Activated T-helper 2 cell treated with anti-CD3 and anti-CD28 coated beads, Interferon-gamma antibody, Interleukin-2, Interleukin-4, amounts not matched to agents 10 μg/mL and 5 μg/mL and 100 μg/mL, durations not matched to agents 14 hours and 24 hours and 36 hours (primary cell): ENCODE measurements around the gene IL22RA1. TPM values are rescaled to one million over a fixed set of nuclear protein-coding genes. Genes with fewer than 3 reads are reported as not detected.

Source experiments
- DNase-seq: peaks from one replicate; pipeline ENCODE4 v3.0.0; 2021; ENCODE audit warnings: low spot score
- H3K27ac Mint-ChIP-seq: one replicate; pipeline ENCODE4 v1.8.0; 2021; ENCODE audit warnings: mixed read lengths
- H3K27me3 Mint-ChIP-seq: one replicate; pipeline ENCODE4 v1.8.0; 2021; ENCODE audit warnings: low read depth, mixed read lengths
- H3K36me3 Mint-ChIP-seq: one replicate; pipeline ENCODE4 v1.8.0; 2021; ENCODE audit warnings: low read depth, mixed read lengths
- H3K4me1 Mint-ChIP-seq: one replicate; pipeline ENCODE4 v1.8.0; 2021; ENCODE audit warnings: low read depth, mixed read lengths
- H3K4me3 Mint-ChIP-seq: one replicate; pipeline ENCODE4 v1.8.0; 2021; ENCODE audit warnings: low read depth, mild to moderate bottlenecking, moderate library complexity, mixed read lengths
- H3K9me3 Mint-ChIP-seq: one replicate; pipeline ENCODE4 v1.8.0; 2021; ENCODE audit warnings: mixed read lengths
- intact Hi-C: fragments of 100-400 bp; cut with micrococcal nuclease; formaldehyde crosslinking; loops from one replicate; pipeline ENCODE4 v1.15.1; 2023
- total RNA-seq: library from RNA; stranded (reverse); gene quantifications from 2 replicates; pipeline ENCODE4 v1.2.3, GENCODE V29; 2022

IL22RA1 gene
- total RNA-seq, 1 donor from 2014 or later: not detected

DNA sequence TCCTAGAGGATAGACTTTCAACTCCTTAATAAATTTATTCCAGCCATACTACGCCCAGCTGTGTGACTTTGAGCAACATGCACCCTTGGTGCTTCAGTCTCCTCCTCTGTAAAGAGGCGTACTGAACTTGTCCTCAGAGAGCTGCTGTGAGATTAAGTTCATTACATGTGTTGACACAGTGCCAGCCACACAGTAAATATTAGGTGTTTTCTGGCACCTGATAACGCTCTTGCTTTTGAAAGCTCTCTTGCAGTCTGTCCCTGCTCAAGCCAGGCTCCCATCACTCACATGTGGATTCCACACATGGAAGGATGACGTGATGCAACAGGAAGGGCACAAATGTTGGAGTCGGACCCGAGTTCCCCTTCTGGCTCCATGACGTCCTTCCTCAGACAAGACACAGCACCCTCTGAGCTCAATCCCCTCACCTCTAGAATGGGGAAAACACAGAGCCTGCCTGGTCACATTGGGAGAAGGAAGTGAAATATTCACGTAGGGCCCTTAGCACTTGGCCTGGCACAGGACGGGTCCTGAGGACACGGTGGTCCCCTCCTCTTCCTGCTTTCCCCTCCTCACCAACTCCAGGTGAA, 36.4 kb upstream of the IL22RA1 start:
- no peaks in the 10 kb centered on the region for H3K36me3 Mint-ChIP-seq
- no peak overlapping the region for H3K4me3 Mint-ChIP-seq
- H3K27me3 Mint-ChIP-seq: peaks cover under 1% of the 10 kb centered on the region
- H3K4me1 Mint-ChIP-seq: no peaks in the 10 kb centered on the region
- intact Hi-C loops: no loop called here
- DNase-seq: no peak
- no peak overlapping the region for H3K27ac Mint-ChIP-seq
- no peaks in the 10 kb centered on the region for H3K9me3 Mint-ChIP-seq

DNA sequence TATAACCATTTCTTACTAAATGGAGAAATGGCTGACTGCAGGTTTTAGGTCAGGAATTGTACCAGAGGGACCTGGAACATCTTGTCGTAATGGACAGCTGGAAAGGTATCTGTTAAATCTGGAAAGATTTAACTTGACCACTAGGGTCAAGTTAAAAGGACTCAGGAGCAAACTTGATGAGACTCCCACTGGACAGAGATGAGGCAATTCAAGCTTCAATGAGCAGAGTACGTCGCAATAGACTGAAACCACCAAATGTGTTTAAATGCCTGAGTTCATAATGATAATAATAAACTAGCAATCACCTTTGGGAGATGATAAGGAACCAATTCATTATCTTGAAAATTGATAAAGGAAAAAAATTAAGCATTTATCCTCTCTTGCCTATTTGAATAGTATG, 35.5 kb upstream of the IL22RA1 start:
- Mint-ChIP-seq H3K36me3 (no peaks in the 10 kb centered on the region), H3K4me1 (no peaks in the 10 kb centered on the region), H3K27ac (no peak overlapping the region), H3K9me3 (no peaks in the 10 kb centered on the region), H3K27me3 (peaks cover 3% of the 10 kb centered on the region), H3K4me3 (no peak overlapping the region)
- no peak for DNase-seq
- intact Hi-C loops: no loop called here

DNA sequence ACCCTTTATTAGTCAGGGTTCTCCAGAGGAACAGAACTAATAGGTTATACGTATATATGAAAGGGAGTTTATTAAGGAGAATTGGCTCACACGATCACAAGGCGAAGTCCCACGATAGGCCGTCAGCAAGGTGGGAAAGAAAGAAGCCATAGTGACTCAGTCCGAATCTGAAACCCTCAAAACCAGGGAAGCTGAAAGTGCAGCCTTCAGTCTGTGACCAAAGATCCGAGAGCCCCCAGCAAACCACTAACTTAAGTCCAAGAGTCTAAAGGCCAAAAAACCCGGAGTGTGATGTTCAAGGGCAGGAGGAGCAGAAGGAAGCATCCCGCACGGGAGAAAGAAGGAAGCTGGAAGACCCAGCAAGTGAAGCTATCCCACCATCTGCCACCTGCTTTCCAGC, 34.2 kb upstream of the IL22RA1 start:
- no peak for DNase-seq
- no peak overlapping the region for H3K27ac Mint-ChIP-seq
- peaks cover 3% of the 10 kb centered on the region for H3K27me3 Mint-ChIP-seq
- no peaks in the 10 kb centered on the region for H3K4me1 Mint-ChIP-seq
- intact Hi-C loops: no loop called here
- H3K9me3 Mint-ChIP-seq: no peaks in the 10 kb centered on the region
- H3K36me3 Mint-ChIP-seq: no peaks in the 10 kb centered on the region
- no peak overlapping the region for H3K4me3 Mint-ChIP-seq

DNA sequence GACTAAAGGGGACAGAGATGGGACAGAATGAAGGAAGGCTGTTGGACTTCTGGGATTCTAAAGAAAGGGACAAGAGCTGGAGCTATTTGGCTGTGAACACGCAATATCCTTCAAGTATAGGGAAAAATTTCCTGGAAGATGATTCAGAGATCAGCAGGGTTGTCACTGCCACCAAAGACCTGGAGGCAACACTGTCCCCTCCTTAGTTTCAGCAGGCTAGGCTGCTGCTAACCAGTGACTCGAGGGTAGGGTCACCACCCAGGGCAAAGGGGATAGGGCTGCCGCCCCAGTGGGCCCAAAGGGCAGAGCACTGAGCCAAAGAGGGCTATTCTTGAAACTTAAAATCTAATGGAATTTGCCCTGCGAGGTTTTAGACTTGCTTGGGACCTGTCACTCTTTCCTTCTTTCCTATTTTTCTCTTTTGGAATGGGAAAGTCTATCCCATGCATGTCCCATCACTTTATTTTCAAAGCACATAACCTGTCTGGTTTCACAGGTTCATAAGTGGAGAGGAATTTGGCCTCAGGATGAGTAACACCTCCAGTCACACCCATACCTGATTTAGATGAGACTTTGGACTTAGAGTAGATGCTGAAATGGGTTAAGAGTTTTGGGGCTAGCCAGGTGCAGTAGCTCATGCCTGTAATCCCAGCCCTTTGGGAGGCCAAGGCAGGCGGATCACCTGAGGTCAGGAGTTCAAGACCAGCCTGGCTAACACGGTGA, 32.3 kb upstream of the IL22RA1 start:
- Mint-ChIP-seq H3K27me3 (peaks cover 3% of the 10 kb centered on the region), H3K4me1 (no peaks in the 10 kb centered on the region), H3K9me3 (no peaks in the 10 kb centered on the region), H3K4me3 (no peak overlapping the region), H3K36me3 (no peaks in the 10 kb centered on the region), H3K27ac (no peak overlapping the region)
- intact Hi-C loops: no loop called here
- no peak for DNase-seq

DNA sequence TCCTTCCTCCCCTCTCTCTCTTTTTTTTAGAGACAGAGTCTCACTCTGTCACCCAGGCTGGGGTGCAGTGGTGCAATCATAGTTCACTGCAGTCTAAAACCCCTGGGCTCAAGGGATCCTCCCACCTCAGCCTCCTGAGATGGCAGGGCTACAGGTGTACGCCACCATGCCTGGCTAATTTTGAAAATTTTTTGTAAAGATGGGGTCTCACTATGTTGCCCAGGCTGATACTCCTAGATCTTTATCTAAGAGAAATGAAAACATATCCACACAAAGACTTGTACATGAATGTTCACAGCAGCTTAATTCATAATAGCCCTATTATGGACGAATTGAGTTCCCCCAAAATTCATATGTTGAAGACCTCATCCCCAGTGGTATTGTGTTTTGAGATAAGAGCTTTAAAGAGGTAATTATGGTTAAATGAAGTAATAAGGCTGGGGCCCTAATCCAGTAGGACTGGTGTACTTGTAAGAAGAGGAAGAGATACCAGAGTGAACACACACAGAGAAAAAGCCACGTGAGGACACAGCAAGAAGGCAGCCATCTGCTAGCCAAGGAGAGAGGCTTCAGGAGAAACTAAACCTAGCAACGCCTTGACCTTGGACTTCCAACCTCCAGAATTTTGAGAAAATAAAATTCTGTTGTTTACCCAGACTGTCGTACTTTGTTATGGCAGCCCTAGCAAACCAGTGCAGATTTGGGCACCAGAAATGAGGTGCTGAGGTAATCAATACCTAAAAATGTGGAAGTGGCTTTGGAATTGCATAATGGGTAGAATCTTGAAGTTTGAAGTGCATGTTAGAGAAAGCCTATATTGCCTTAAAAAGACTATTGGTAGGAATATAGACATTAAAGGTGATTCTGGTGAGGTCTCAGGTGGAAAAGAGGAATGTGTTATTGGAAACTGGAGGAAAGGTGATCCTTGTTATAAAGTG, 31.0 kb upstream of the IL22RA1 start:
- no peak overlapping the region for H3K4me3 Mint-ChIP-seq
- DNase-seq: no peak
- no peaks in the 10 kb centered on the region for H3K9me3 Mint-ChIP-seq
- H3K27ac Mint-ChIP-seq: no peak overlapping the region
- H3K4me1 Mint-ChIP-seq: no peaks in the 10 kb centered on the region
- peaks cover 3% of the 10 kb centered on the region for H3K27me3 Mint-ChIP-seq
- no peaks in the 10 kb centered on the region for H3K36me3 Mint-ChIP-seq
- intact Hi-C loops: no loop called here

DNA sequence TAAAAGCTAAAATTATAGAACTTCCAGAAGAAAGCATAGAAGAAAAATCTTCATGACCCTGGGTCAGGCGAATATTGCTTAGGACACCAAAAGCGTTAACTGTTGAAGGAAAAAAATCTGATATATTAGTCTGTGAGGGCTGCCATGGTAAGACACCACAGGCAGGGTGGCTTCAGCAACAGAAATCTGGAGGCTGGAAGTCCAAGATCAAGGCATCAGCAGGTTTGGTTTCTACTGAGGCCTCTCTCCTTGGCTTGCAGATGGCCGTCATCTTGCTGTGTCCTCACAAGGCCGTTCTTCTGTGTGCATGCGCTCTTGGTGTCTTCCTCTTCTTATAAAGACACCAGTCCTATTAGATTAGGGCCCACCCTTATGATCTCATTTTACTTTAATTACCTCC, 29.7 kb upstream of the IL22RA1 start:
- Mint-ChIP-seq H3K4me1 (no peaks in the 10 kb centered on the region), H3K27me3 (peaks cover 3% of the 10 kb centered on the region), H3K36me3 (no peaks in the 10 kb centered on the region), H3K9me3 (no peaks in the 10 kb centered on the region), H3K27ac (no peak overlapping the region), H3K4me3 (no peak overlapping the region)
- no peak for DNase-seq
- intact Hi-C loops: no loop called here

DNA sequence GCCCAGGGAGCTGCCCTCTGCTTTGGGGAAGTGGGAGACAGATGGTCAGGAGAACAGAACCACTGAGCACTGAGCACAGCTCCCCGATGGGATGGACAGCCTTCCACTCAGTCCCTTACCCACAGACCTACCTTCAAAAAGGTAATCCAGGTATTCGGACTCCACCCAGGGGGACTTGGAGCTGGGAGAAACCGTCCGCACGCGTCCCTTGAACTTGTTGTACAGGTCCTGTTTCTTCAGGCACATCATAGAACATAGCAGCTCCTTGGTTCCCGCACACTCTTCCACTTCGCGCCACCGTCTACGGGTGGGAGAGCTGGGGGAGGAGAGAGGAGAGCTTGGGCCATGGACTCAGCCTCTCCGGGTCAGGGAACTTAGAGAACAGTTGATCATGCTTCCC, 26.3 kb upstream of the IL22RA1 start:
- intact Hi-C loops: no loop called here
- Mint-ChIP-seq H3K36me3 (peaks cover 3% of the 10 kb centered on the region), H3K9me3 (no peaks in the 10 kb centered on the region), H3K27ac (no peak overlapping the region), H3K4me3 (no peak overlapping the region), H3K4me1 (no peaks in the 10 kb centered on the region), H3K27me3 (peaks cover 3% of the 10 kb centered on the region)
- no peak for DNase-seq

DNA sequence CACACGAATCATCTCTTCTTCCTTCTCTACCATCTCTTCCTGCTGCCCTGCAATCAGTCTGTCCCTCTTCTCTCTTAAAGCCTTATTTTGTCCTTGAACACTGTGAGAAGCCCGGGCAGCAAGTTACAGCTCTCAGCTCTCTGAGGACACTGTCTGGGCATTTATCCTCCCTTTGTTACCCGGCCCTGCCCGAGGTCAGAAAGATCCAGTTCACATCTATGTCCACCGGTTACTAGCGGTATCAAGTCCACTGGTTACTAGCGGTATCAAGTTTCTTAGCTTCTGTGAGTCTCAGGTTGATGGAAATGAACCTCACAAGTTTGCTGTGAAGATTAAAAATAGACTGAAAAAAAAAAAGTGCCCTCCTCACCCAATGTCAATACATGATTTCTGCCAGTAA, 25.3 kb upstream of the IL22RA1 start:
- Mint-ChIP-seq H3K36me3 (peaks cover 3% of the 10 kb centered on the region), H3K9me3 (no peaks in the 10 kb centered on the region), H3K4me3 (no peak overlapping the region), H3K27ac (no peak overlapping the region), H3K4me1 (no peaks in the 10 kb centered on the region), H3K27me3 (no peaks in the 10 kb centered on the region)
- DNase-seq: no peak
- intact Hi-C loops: no loop called here

DNA sequence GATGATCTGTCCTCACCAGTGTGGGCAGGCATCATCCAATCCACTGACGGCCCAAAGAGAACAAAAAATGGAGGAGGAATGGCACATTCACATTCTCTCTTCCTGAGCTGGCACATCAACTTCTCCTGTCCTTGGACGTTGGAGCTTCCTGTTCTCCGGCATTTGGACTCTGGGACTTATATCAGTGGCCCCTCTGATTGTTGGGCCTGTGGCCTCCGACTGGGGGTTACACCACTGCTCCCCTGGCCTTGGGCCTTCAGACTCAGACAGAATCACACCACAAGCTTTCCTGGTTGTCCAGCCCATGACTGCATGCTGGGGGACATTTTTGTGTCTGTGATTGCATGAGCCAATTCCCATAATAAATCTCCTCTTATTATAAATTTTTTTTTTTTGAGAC, 24.1 kb upstream of the IL22RA1 start:
- Mint-ChIP-seq H3K4me3 (no peak overlapping the region), H3K27ac (no peak overlapping the region), H3K27me3 (peaks cover 1% of the 10 kb centered on the region), H3K36me3 (peaks cover 3% of the 10 kb centered on the region), H3K4me1 (no peaks in the 10 kb centered on the region), H3K9me3 (no peaks in the 10 kb centered on the region)
- intact Hi-C loops: no loop called here
- DNase-seq: no peak

DNA sequence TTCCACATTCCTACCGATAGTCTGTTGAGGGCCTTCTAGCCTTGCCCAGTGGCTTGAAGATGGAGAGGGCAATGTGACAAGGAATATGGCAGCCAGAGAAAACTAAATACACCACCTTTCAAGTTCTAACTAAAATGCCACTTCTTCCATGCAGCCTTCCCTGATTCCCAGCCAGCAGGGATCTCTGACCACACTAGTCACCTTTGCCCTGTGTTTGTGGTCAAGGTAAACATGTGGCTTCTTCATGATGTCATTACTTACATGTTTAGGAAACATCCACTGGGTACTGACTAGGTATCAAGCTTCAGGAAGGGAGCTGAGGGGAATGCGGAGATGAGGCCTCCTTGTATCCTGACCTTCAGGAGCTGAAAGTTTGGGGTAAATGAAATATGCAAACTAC, 22.6 kb upstream of the IL22RA1 start:
- Mint-ChIP-seq H3K27ac (no peak overlapping the region), H3K27me3 (peaks cover 1% of the 10 kb centered on the region), H3K4me3 (no peak overlapping the region), H3K36me3 (peaks cover 3% of the 10 kb centered on the region), H3K4me1 (no peaks in the 10 kb centered on the region), H3K9me3 (no peaks in the 10 kb centered on the region)
- DNase-seq: no peak
- intact Hi-C loops: no loop called here

DNA sequence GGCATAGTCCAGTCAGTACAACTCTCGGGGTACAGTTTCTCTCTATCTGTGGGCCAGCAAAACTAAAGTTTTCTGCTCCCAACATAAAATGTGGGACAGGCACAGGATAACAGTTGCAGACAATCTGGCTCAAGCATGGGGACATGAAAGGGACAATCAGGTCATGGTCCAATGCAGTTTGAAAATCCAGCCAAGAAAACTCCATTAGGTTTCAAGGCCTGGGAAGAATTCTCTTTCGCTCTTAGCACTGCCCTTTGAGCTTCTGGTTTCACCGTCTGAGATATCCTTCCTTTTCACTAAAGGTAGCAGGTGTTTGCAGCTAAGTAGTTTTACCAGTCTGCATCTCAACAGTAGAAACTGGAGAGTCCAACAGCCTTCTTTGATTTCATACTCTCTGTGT, 21.1 kb upstream of the IL22RA1 start:
- intact Hi-C loops: no loop called here
- Mint-ChIP-seq H3K4me1 (no peaks in the 10 kb centered on the region), H3K36me3 (peaks cover 3% of the 10 kb centered on the region), H3K27ac (no peak overlapping the region), H3K4me3 (no peak overlapping the region), H3K9me3 (no peaks in the 10 kb centered on the region), H3K27me3 (peaks cover 1% of the 10 kb centered on the region)
- no peak for DNase-seq

DNA sequence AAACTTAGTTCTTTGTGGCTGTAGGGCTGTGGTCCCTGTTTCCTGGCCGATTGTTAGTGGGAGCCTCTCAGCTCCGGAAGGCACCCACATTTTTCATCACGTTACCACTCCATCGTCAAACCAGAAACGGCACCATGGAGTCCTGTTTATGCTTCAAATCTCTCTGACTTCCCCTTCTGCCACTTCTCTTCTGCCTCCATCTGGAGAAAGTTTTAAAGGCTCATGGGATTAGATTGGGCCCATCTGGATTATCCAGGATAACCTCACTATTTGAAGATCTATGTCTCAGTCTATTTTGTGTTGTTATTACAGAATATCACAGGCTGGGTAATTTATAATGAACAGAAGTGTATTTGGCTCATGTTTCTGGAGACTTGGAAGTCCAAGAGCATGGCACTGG, 19.3 kb upstream of the IL22RA1 start:
- intact Hi-C loops: no loop called here

DNA sequence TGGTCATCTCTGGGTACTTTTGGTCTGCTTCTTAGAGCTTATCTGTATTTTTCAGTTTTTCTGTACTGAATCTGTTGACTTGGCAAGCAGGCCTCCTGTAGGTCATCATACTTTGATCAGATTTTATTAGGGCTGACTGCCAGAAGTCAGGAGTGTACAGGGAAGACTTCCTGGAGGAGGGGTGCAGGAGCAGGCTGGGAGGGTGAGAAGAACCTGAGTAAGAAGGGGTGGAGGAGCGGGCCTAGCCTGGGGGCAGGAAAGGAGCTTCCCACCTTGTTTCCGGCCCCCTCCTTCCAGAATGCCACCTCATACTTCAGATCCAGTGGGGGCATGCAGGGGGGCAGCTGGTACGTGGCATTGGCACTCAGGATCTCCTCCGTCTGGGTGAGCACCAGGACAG, 18.3 kb upstream of the IL22RA1 start:
- Mint-ChIP-seq H3K4me3 (no peak overlapping the region), H3K9me3 (no peaks in the 10 kb centered on the region), H3K27me3 (peaks cover 1% of the 10 kb centered on the region), H3K36me3 (peaks cover 3% of the 10 kb centered on the region), H3K4me1 (no peaks in the 10 kb centered on the region), H3K27ac (no peak overlapping the region)
- intact Hi-C loops: no loop called here
- DNase-seq: no peak

More for the DNA sequence above, 19.3 kb upstream of the IL22RA1 start:
- Mint-ChIP-seq H3K4me3 (no peak overlapping the region), H3K9me3 (no peaks in the 10 kb centered on the region), H3K36me3 (peaks cover 3% of the 10 kb centered on the region), H3K4me1 (no peaks in the 10 kb centered on the region), H3K27ac (no peak overlapping the region), H3K27me3 (peaks cover 1% of the 10 kb centered on the region)
- no peak for DNase-seq
